ENCODE measurements around the gene PNPLA1.

DNA sequence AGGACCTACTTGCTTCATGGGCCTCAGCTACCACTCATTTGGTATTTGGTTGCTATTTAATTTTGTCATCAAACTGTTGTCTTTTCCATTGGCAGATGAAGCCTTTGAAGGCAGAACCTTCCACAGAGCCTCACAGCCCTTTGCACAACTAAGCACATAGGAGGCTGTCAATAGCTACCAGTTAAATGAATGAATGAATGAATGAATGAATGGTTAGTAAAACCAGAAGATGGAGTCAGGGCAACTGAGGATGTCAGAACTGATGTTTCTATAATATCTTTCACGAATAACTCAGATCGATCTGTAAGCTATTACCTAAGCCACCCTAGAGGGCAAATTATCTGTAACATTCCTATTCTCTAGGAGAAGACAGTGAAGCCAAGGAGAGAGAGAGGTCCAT is 47.8 kb downstream of the PNPLA1 start:
- TF ChIP-seq CTCF (IDR thresholded peaks at IDR 0.05) (no peak), POLR2AphosphoS5 (IDR thresholded peaks at IDR 0.05; ENCODE audit: low read depth, low read length) (no peak), TCF7L2 (IDR thresholded peaks at IDR 0.05; ENCODE audit: low read depth, low read length) (no peak)
